H1 (cell line): ENCODE measurements around the gene NDUFB8. TPM values are rescaled to one million over a fixed set of nuclear protein-coding genes. Genes with fewer than 3 reads are reported as not detected.

Experiments used
- CTCF ChIA-PET: fragments of 300-600 bp; sonication (Branson Sonifier 250); formaldehyde crosslinking; loops from one replicate; lab custom pipeline; 2021; ENCODE audit not compliant: partially characterized antibody; lab: Charles Lee
- POLR2A ChIA-PET: fragments of 300-600 bp; sonication (Branson Sonifier 250); formaldehyde crosslinking; loops from one replicate; lab custom pipeline; 2021; ENCODE audit warnings: inconsistent platforms; ENCODE audit not compliant: partially characterized antibody; lab: Charles Lee
- DNase-seq, 2 experiments: peaks; one replicate each; pipeline versions ENCODE4 v3.0.0 to v3.0.0-alpha.2; 2010 to 2022; ENCODE audit warnings: low spot score in 2 of 2, low read depth in 1 of 2, mixed read lengths in 1 of 2
- FAIRE-seq: peaks from 2 replicates; lab custom pipeline; 2011; peaks lifted over from hg19 to GRCh38; lab: Jason Lieb, UNC
- H2AFZ ChIP-seq: 2 replicates; pipeline ENCODE4 v1.8.1; 2012; ENCODE audit warnings: low read length, inconsistent platforms
- H2AK5ac ChIP-seq: 2 replicates; pipeline ENCODE4 v1.6.1; 2013; ENCODE audit warnings: low read depth, low read length
- H2BK120ac ChIP-seq: replicated peaks from 2 replicates; pipeline ENCODE3; 2013; ENCODE audit warnings: low read depth, low read length, inconsistent platforms
- H2BK12ac ChIP-seq: 2 replicates; pipeline ENCODE4 v1.6.1; 2013; ENCODE audit warnings: low read depth, low read length
- H2BK15ac ChIP-seq: 2 replicates; pipeline ENCODE4 v1.6.1; 2013; ENCODE audit warnings: low read length
- H2BK20ac ChIP-seq: 2 replicates; pipeline ENCODE4 v1.6.1; 2013; ENCODE audit warnings: low read length
- H2BK5ac ChIP-seq: 2 replicates; pipeline ENCODE4 v1.6.1; 2013; ENCODE audit warnings: low read depth, low read length
- H3K14ac ChIP-seq: 2 replicates; pipeline ENCODE4 v1.6.1; 2013; ENCODE audit warnings: inconsistent platforms; ENCODE audit not compliant: insufficient read length
- H3K18ac ChIP-seq: 2 replicates; pipeline ENCODE4 v1.6.1; 2013; ENCODE audit warnings: low read length; ENCODE audit errors: extremely low read depth
- H3K23ac ChIP-seq: 2 replicates; pipeline ENCODE4 v1.6.1; 2013; ENCODE audit warnings: inconsistent platforms; ENCODE audit not compliant: insufficient read length
- H3K23me2 ChIP-seq: 2 replicates; pipeline ENCODE4 v1.6.1; 2013; ENCODE audit warnings: low read depth, low read length
- H3K27ac ChIP-seq: 2 replicates; pipeline ENCODE4 v1.6.1; 2011; ENCODE audit warnings: low read depth, low read length, inconsistent platforms
- H3K27me3 ChIP-seq, 4 experiments: replicated peaks in 1 of 4; 1 replicate in 1 of 4; 2 replicates in 3 of 4; pipeline versions ENCODE4 v1.6.1 to v1.8.1; 2011 to 2013; ENCODE audit warnings: low read length in 3 of 4, mild to moderate bottlenecking in 3 of 4, inconsistent platforms in 2 of 4, mixed read lengths in 2 of 4, moderate library complexity in 1 of 4; ENCODE audit not compliant: control insufficient read depth in 3 of 4, insufficient read depth in 3 of 4; ENCODE audit errors: extremely low read depth in 1 of 4
- H3K36me3 ChIP-seq, 4 experiments: 2 replicates each; pipeline versions ENCODE4 v1.6.1 to v1.8.1; 2011 to 2013; ENCODE audit warnings: mild to moderate bottlenecking in 4 of 4, low read length in 3 of 4, moderate library complexity in 2 of 4, control low read depth in 1 of 4, inconsistent platforms in 1 of 4; ENCODE audit not compliant: insufficient read depth in 4 of 4, control insufficient read depth in 2 of 4
- H3K4ac ChIP-seq: replicated peaks from 2 replicates; pipeline ENCODE3; 2013; ENCODE audit warnings: low read length, low read depth, mixed read lengths, inconsistent platforms; ENCODE audit not compliant: insufficient read length
- H3K4me1 ChIP-seq, 4 experiments: replicated peaks in 1 of 4; 1 replicate in 1 of 4; 2 replicates in 3 of 4; pipeline versions ENCODE4 v1.6.1 to v1.8.1; 2011 to 2013; ENCODE audit warnings: low read length in 3 of 4, inconsistent platforms in 2 of 4, mixed read lengths in 1 of 4; ENCODE audit not compliant: insufficient read depth in 4 of 4, control insufficient read depth in 3 of 4
- H3K4me2 ChIP-seq, 2 experiments: 2 replicates each; pipeline versions ENCODE4 v1.6.1 to v1.8.1; 2011 to 2013; ENCODE audit warnings: low read depth in 2 of 2, low read length in 2 of 2, control low read depth in 1 of 2, inconsistent platforms in 1 of 2, mild to moderate bottlenecking in 1 of 2; ENCODE audit not compliant: insufficient read depth in 1 of 2
- H3K4me3 ChIP-seq, 4 experiments: fragments of 200-600, 300-600 bp in 1 of 4; sonication (generic), shearing (Covaris generic), sonication (Bioruptor Twin) in 1 of 4; 2 replicates each; pipeline versions ENCODE4 v1.5.1 to v1.8.1; 2011 to 2016; ENCODE audit warnings: low read length in 4 of 4, low read depth in 3 of 4, control low read depth in 2 of 4, inconsistent platforms in 2 of 4, mild to moderate bottlenecking in 2 of 4, mixed read lengths in 1 of 4, moderate library complexity in 1 of 4; ENCODE audit not compliant: insufficient read depth in 2 of 4; ENCODE audit errors: extremely low read depth in 1 of 4
- H3K56ac ChIP-seq: replicated peaks from 2 replicates; pipeline ENCODE3; 2013; ENCODE audit warnings: low read depth, mild to moderate bottlenecking, mixed read lengths, low read length, inconsistent platforms; ENCODE audit not compliant: insufficient read length
- H3K79me1 ChIP-seq: 2 replicates; pipeline ENCODE4 v1.6.1; 2013; ENCODE audit warnings: low read depth, low read length, control low read depth
- H3K79me2 ChIP-seq, 2 experiments: 2 replicates each; pipeline versions ENCODE4 v1.6.1 to v1.8.1; 2012 to 2013; ENCODE audit warnings: low read length in 2 of 2, mild to moderate bottlenecking in 2 of 2, inconsistent platforms in 1 of 2; ENCODE audit not compliant: insufficient read depth in 2 of 2, control insufficient read depth in 1 of 2
- H3K9ac ChIP-seq, 4 experiments: replicated peaks in 1 of 4; 1 replicate in 1 of 4; 2 replicates in 3 of 4; pipeline versions ENCODE4 v1.6.1 to v1.8.1; 2011 to 2013; ENCODE audit warnings: low read depth in 3 of 4, low read length in 3 of 4, control low read depth in 2 of 4, mild to moderate bottlenecking in 2 of 4, moderate library complexity in 2 of 4, inconsistent platforms in 1 of 4; ENCODE audit errors: extremely low read depth in 1 of 4
- H3K9me3 ChIP-seq, 2 experiments: 2 replicates each; pipeline versions ENCODE4 v1.6.1 to v1.8.1; 2012 to 2013; ENCODE audit warnings: mild to moderate bottlenecking in 2 of 2, moderate library complexity in 2 of 2, control low read depth in 1 of 2, inconsistent platforms in 1 of 2, low read depth in 1 of 2, low read length in 1 of 2, mixed read lengths in 1 of 2; ENCODE audit not compliant: insufficient read depth in 2 of 2
- H4K20me1 ChIP-seq, 2 experiments: replicated peaks in 1 of 2; 2 replicates each; pipeline versions ENCODE3 to v1.8.1; 2011 to 2013; ENCODE audit warnings: inconsistent platforms in 2 of 2, low read length in 2 of 2, mild to moderate bottlenecking in 1 of 2; ENCODE audit not compliant: insufficient read depth in 2 of 2, control insufficient read depth in 1 of 2
- H4K5ac ChIP-seq: 2 replicates; pipeline ENCODE4 v1.6.1; 2013; ENCODE audit warnings: low read length, low read depth, mixed read lengths, inconsistent platforms; ENCODE audit not compliant: insufficient read length
- H4K8ac ChIP-seq: 2 replicates; pipeline ENCODE4 v1.8.0; 2013; ENCODE audit warnings: mild to moderate bottlenecking, moderate library complexity, low read length, inconsistent platforms; ENCODE audit not compliant: insufficient read depth; ENCODE audit errors: extremely low read depth
- H4K91ac ChIP-seq: replicated peaks from 2 replicates; pipeline ENCODE3; 2013; ENCODE audit warnings: low read length, mixed read lengths, inconsistent platforms; ENCODE audit not compliant: insufficient read length
- BACH1 ChIP-seq: IDR thresholded peaks from 2 replicates; pipeline ENCODE4 v1.6.1; 2012; ENCODE audit warnings: low read length, improper control_type of control experiment
- EZH2 ChIP-seq: fragments of 200-600 bp; sonication (generic); IDR thresholded peaks from 2 replicates; pipeline ENCODE4 v1.7.1; 2012; ENCODE audit warnings: low read depth, mild to moderate bottlenecking, moderate library complexity, low read length, inconsistent platforms; ENCODE audit not compliant: severe bottlenecking
- PHF8 ChIP-seq: fragments of 200-600 bp; sonication (generic); conservative IDR thresholded peaks from 2 replicates; pipeline ENCODE4 v1.7.1; 2012; ENCODE audit warnings: low read depth, mild to moderate bottlenecking, inconsistent platforms, low read length, moderate library complexity
- POLR2AphosphoS5 ChIP-seq: IDR thresholded peaks from 2 replicates; pipeline ENCODE4 v1.6.1; 2011; ENCODE audit warnings: low read depth, low read length
- RAD21 ChIP-seq, 2 experiments: IDR thresholded peaks in 1 of 2; conservative IDR thresholded peaks in 1 of 2; 2 replicates each; pipeline ENCODE4 v1.6.1; 2011; ENCODE audit warnings: low read depth in 2 of 2, low read length in 2 of 2, improper control_type of control experiment in 1 of 2, inconsistent platforms in 1 of 2, mild to moderate bottlenecking in 1 of 2, moderate library complexity in 1 of 2
- TBP ChIP-seq: IDR thresholded peaks from 2 replicates; pipeline ENCODE4 v1.6.1; 2011; ENCODE audit warnings: low read depth, low read length, improper control_type of control experiment
- YY1 ChIP-seq: IDR thresholded peaks from 2 replicates; pipeline ENCODE4 v1.6.1; 2011; ENCODE audit warnings: low read depth, mild to moderate bottlenecking, low read length
- whole genome bisulfite sequencing, 2 experiments: shearing (Covaris generic) in 1 of 2; methylation state at CpG; one replicate each; pipeline versions ENCODE4 v1.1.6 to v1.1.7; 2013 to 2015; ENCODE audit warnings: low lambda C conversion rate in 2 of 2, mixed read lengths in 2 of 2, inconsistent platforms in 1 of 2, low coverage in 1 of 2, missing lambda C conversion rate in 1 of 2; ENCODE audit not compliant: insufficient replicate concordance in 2 of 2, insufficient coverage in 1 of 2, insufficient read length in 1 of 2; ENCODE audit errors: extremely low coverage in 1 of 2, missing lambda C conversion rate in 1 of 2; 5-methylcytosine and 5-hydroxymethylcytosine counted together
- polyA plus RNA-seq, 7 experiments: library from polyadenylated mRNA; depleted of rRNA in 3 of 7; stranded (reverse) in 5 of 7; unstranded in 2 of 7; fragments of >200 nt in 5 of 7; fragments of 200-250 nt in 2 of 7; gene quantifications; 1 replicate in 5 of 7; 2 replicates in 1 of 7; 4 replicates in 1 of 7; pipeline versions ENCODE4 v1.2.1 to v1.2.3, GENCODE V29; 2011 to 2013; ENCODE audit warnings: missing spikeins in 2 of 7, mixed read lengths in 2 of 7
- total RNA-seq: library from RNA; stranded (reverse); fragmentation: NEBNext Ultra II Directional; extraction: Animal tissue kit (Norgen Biotek cat#: 25700); gene quantifications from 2 replicates; pipeline ENCODE4 v1.2.1, GENCODE V29; 2021
- TF ChIP-seq, protein P1 (sequence below): IDR thresholded peaks from 2 replicates; pipeline ENCODE4 v1.6.1; 2011; ENCODE audit warnings: low read depth, mild to moderate bottlenecking, low read length; ENCODE audit not compliant: insufficient read depth
- TF ChIP-seq, protein P2 (sequence below), 3 experiments: IDR thresholded peaks; 1 replicate in 2 of 3; 2 replicates in 1 of 3; pipeline versions ENCODE4 v1.5.1 to v1.6.1; 2011; ENCODE audit warnings: low read length in 3 of 3, mild to moderate bottlenecking in 3 of 3, inconsistent platforms in 2 of 3, low read depth in 1 of 3, moderate library complexity in 1 of 3; ENCODE audit not compliant: insufficient read depth in 1 of 3; ENCODE audit errors: control extremely low read depth in 1 of 3

Gene NDUFB8
- total and polyA plus RNA-seq, 2 of the 8 experiments (the other 6 are each of a cell fraction or from before 2014, with no cell fraction given) = 175 to 455 TPM

DNA sequence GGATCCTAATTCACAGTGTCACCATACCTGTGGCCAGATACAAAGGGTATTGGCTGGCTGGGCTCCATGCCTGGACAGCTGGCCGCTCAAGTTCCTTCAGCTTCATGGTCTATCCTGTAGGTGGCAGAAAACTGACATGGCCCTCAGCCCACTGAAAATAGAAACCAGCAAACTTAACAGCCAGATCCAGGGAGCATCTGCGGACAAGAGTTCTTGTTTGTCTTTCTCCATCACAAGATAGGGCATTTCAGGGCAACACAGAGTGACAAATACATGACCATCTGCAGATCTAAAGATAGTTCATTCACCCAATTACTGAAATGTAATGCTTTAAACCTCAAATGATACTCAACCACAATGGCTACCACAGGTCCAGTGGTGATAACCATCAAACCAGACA is 12.8 kb downstream of the NDUFB8 start:
- Histone ChIP-seq H3K4me3 (no peak overlapping the region), H3K36me3 (no peaks in the 10 kb centered on the region), H2BK5ac (no peak overlapping the region), H3K14ac (no peak overlapping the region), H3K27me3 (peaks cover 2 to 24% (median 15%) of the 10 kb centered on the region in 4 experiments; a peak in 6 of 7 replicates), H2AFZ (no peak overlapping the region), H2BK20ac (no peak overlapping the region), H3K27ac (no peak overlapping the region), H4K20me1 (no peaks in the 10 kb centered on the region), H3K23ac (no peak overlapping the region), H3K9ac (no peak overlapping the region), H3K4me1 (peaks cover 0 to 3% (median under 1%) of the 10 kb centered on the region in 4 experiments; a peak in 2 of 7 replicates), H3K18ac (no peak overlapping the region), H4K8ac (no peak overlapping the region), H2BK120ac (no peak overlapping the region), H3K4me2 (no peak overlapping the region), H4K91ac (no peak overlapping the region), H3K9me3 (no peaks in the 10 kb centered on the region), H3K23me2 (peaks cover 8% of the 10 kb centered on the region), H3K4ac (no peak overlapping the region), H2BK12ac (no peak overlapping the region), H2AK5ac (no peak overlapping the region), H3K79me2 (no peaks in the 10 kb centered on the region), H3K79me1 (no peaks in the 10 kb centered on the region), H3K56ac (no peak overlapping the region), H4K5ac (no peak overlapping the region), H2BK15ac (no peak overlapping the region)
- FAIRE-seq = peak; percentile 48
- DNase-seq = no peak
- WGBS, 2 experiments = 83% methylated on average over 2 of the region's 2 CpGs; no CpG with 5 or more reads in 1 of the 2 experiments
- TF ChIP-seq YY1 (no peak), BACH1 (no peak), RAD21 (IDR thresholded peaks at IDR 0.05 in 1 of 2, conservative IDR thresholded peaks at IDR 0.05 in 1 of 2; ENCODE audit: low read depth in 2 of 2, low read length in 2 of 2) (peak; percentile 8 to 25; a peak in 3 of 4 replicates), PHF8 (no peak), TBP (no peak), EZH2 (no peak), POLR2AphosphoS5 (no peak)
- TF ChIP-seq, protein P1, sequence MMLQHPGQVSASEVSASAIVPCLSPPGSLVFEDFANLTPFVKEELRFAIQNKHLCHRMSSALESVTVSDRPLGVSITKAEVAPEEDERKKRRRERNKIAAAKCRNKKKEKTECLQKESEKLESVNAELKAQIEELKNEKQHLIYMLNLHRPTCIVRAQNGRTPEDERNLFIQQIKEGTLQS = no peak
- TF ChIP-seq, protein P2, sequence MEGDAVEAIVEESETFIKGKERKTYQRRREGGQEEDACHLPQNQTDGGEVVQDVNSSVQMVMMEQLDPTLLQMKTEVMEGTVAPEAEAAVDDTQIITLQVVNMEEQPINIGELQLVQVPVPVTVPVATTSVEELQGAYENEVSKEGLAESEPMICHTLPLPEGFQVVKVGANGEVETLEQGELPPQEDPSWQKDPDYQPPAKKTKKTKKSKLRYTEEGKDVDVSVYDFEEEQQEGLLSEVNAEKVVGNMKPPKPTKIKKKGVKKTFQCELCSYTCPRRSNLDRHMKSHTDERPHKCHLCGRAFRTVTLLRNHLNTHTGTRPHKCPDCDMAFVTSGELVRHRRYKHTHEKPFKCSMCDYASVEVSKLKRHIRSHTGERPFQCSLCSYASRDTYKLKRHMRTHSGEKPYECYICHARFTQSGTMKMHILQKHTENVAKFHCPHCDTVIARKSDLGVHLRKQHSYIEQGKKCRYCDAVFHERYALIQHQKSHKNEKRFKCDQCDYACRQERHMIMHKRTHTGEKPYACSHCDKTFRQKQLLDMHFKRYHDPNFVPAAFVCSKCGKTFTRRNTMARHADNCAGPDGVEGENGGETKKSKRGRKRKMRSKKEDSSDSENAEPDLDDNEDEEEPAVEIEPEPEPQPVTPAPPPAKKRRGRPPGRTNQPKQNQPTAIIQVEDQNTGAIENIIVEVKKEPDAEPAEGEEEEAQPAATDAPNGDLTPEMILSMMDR (IDR thresholded peaks at IDR 0.05; ENCODE audit: control extremely low read depth in 1 of 3, insufficient read depth in 1 of 3, low read depth in 1 of 3, low read length in 3 of 3) = peak; percentile 36 to 57 (median 45)
- CTCF ChIA-PET = interaction anchor here (0.7 to 13.4 kb wide), 19 partner anchors 7 to 206 kb away, joined by 3 to 190 read pairs (median 7); partner anchors contain the start of genes HIF1AN and SCD
- POLR2A ChIA-PET = interaction anchor here (0.6 kb wide), 1 partner anchor 23 kb away, joined by 4 read pairs; no protein-coding TSS in a partner anchor
